Endothelial cell of umbilical vein (primary cell): Measurements from ENCODE around the gene SERPINF2. TPM values are rescaled to one million over a fixed set of nuclear protein-coding genes. Genes with fewer than 3 reads are reported as not detected.

Experiments
- BruUV-seq: library from RNA; stranded (reverse); fragments of 400-500 nt; replicated peaks from 2 replicates; lab custom pipeline; 2021; lab: Mats Ljungman, UMichigan
- CTCF ChIA-PET: fragments of 300-600, 350-600 bp; sonication (Branson Sonifier 250); formaldehyde crosslinking; loops from one replicate; lab custom pipeline; 2021; ENCODE audit warnings: antibody characterized with exemption, inconsistent platforms; lab: Charles Lee
- POLR2A ChIA-PET: fragments of 300-600, 350-600 bp; sonication (Branson Sonifier 250); formaldehyde crosslinking; loops from one replicate; lab custom pipeline; 2021; ENCODE audit warnings: antibody characterized with exemption, inconsistent platforms; lab: Charles Lee
- DNase-seq: peaks from one replicate; pipeline ENCODE4 v3.0.0-alpha.2; 2011; ENCODE audit warnings: low read depth, low spot score
- FAIRE-seq: peaks from 2 replicates; lab custom pipeline; 2011; peaks lifted over from hg19 to GRCh38; lab: Jason Lieb, UNC
- H2AFZ ChIP-seq: 2 replicates; pipeline ENCODE4 v1.6.0; 2012; ENCODE audit warnings: low read depth, low read length, control low read depth, inconsistent platforms
- H3K27ac ChIP-seq: 2 replicates; pipeline ENCODE4 v1.5.1; 2011; ENCODE audit warnings: low read depth, mild to moderate bottlenecking, control low read depth, low read length, moderate library complexity; ENCODE audit not compliant: insufficient read depth
- H3K27me3 ChIP-seq, 2 experiments: 2 replicates each; pipeline versions ENCODE4 v1.6.0 to v1.6.1; 2011; ENCODE audit warnings: low read length in 2 of 2, mixed read lengths in 1 of 2; ENCODE audit not compliant: control insufficient read depth in 2 of 2, insufficient read depth in 2 of 2
- H3K36me3 ChIP-seq, 2 experiments: 2 replicates in 1 of 2; 3 replicates in 1 of 2; pipeline ENCODE4 v1.5.1; 2011; ENCODE audit warnings: low read length in 2 of 2, mild to moderate bottlenecking in 1 of 2, moderate library complexity in 1 of 2; ENCODE audit not compliant: control insufficient read depth in 2 of 2, insufficient read depth in 2 of 2; ENCODE audit errors: extremely low read depth in 1 of 2
- H3K4me1 ChIP-seq: 3 replicates; pipeline ENCODE4 v1.5.1; 2011; ENCODE audit warnings: mild to moderate bottlenecking, low read length; ENCODE audit not compliant: control insufficient read depth, insufficient read depth; ENCODE audit errors: extremely low read depth
- H3K4me2 ChIP-seq: 2 replicates; pipeline ENCODE4 v1.6.1; 2011; ENCODE audit warnings: low read length, control low read depth, mixed read lengths; ENCODE audit not compliant: insufficient read depth
- H3K4me3 ChIP-seq, 3 experiments: fragments of 200-600 bp in 1 of 3; sonication (generic), shearing (Covaris generic) in 1 of 3; replicated peaks in 1 of 3; 2 replicates each; pipeline ENCODE4 v1.5.1; 2011 to 2016; ENCODE audit warnings: control low read depth in 3 of 3, low read length in 3 of 3, mild to moderate bottlenecking in 2 of 3, inconsistent platforms in 1 of 3, low read depth in 1 of 3, moderate library complexity in 1 of 3; ENCODE audit not compliant: insufficient read depth in 1 of 3
- H3K79me2 ChIP-seq: 2 replicates; pipeline ENCODE4 v1.6.0; 2012; ENCODE audit warnings: low read length, inconsistent platforms; ENCODE audit not compliant: control insufficient read depth, insufficient read depth
- H3K9ac ChIP-seq: replicated peaks from 2 replicates; pipeline ENCODE3; 2011; ENCODE audit warnings: low read length, control low read depth; ENCODE audit not compliant: insufficient read depth; ENCODE audit errors: extremely low read depth
- H3K9me1 ChIP-seq: replicated peaks from 3 replicates; pipeline ENCODE4 v1.6.0; 2011; ENCODE audit warnings: mild to moderate bottlenecking, low read length; ENCODE audit not compliant: control insufficient read depth, insufficient read depth; ENCODE audit errors: extremely low read depth
- H3K9me3 ChIP-seq: replicated peaks from 2 replicates; pipeline ENCODE4 v1.5.1; 2012; ENCODE audit warnings: low read length, inconsistent platforms; ENCODE audit not compliant: control insufficient read depth, insufficient read depth
- H4K20me1 ChIP-seq: replicated peaks from 2 replicates; pipeline ENCODE3; 2011; ENCODE audit warnings: mild to moderate bottlenecking, low read length; ENCODE audit not compliant: control insufficient read depth, insufficient read depth; ENCODE audit errors: extremely low read depth
- EZH2 ChIP-seq: IDR thresholded peaks from 2 replicates; pipeline ENCODE4 v1.6.1; 2012; ENCODE audit warnings: borderline replicate concordance, low read depth, mild to moderate bottlenecking, moderate library complexity, low read length, inconsistent platforms; ENCODE audit not compliant: severe bottlenecking
- FOS ChIP-seq: IDR thresholded peaks from 2 replicates; pipeline ENCODE4 v1.6.1; 2011; ENCODE audit warnings: mild to moderate bottlenecking, low read length, moderate library complexity, borderline replicate concordance; ENCODE audit not compliant: insufficient read depth
- GATA2 ChIP-seq: IDR thresholded peaks from 2 replicates; pipeline ENCODE4 v1.7.0; 2011; ENCODE audit warnings: low read depth, mild to moderate bottlenecking, moderate library complexity, mixed read lengths, low read length; ENCODE audit not compliant: insufficient read length, insufficient read depth
- JUN ChIP-seq: IDR thresholded peaks from 2 replicates; pipeline ENCODE4 v1.6.1; 2011; ENCODE audit warnings: borderline replicate concordance, low read depth; ENCODE audit not compliant: insufficient read length, insufficient read depth
- MYC ChIP-seq: IDR thresholded peaks from one replicate; pipeline ENCODE4 v1.6.1; 2011; ENCODE audit warnings: mild to moderate bottlenecking, low read depth, low read length
- POLR2A ChIP-seq: IDR thresholded peaks from 2 replicates; pipeline ENCODE4 v1.6.1; 2012; ENCODE audit warnings: low read depth, mild to moderate bottlenecking, control low read depth, low read length
- POLR2AphosphoS5 ChIP-seq: IDR thresholded peaks from 2 replicates; pipeline ENCODE4 v1.6.1; 2012; ENCODE audit warnings: low read depth, mild to moderate bottlenecking, control low read depth, low read length, moderate library complexity; ENCODE audit not compliant: insufficient read depth
- dilution Hi-C: fragments of 300-500 bp; cut with MboI; formaldehyde crosslinking; loops from one replicate; pipeline ENCODE4 v1.15.0; 2019; ENCODE audit warnings: low sequenced_read_pairs; ENCODE audit not compliant: extremely low pct_ligation_motif_present
- intact Hi-C: fragments of 100-400 bp; cut with micrococcal nuclease; formaldehyde crosslinking; loops from one replicate; pipeline ENCODE4 v1.10.0; 2022
- polyA plus RNA-seq, 4 experiments: library from polyadenylated mRNA; depleted of rRNA in 3 of 4; stranded (reverse) in 3 of 4; unstranded in 1 of 4; fragments of >200 nt; gene quantifications; 2 replicates each; pipeline versions ENCODE4 v1.2.1 to v1.2.3, GENCODE V29; 2011 to 2012; ENCODE audit warnings: missing spikeins in 1 of 4
- total RNA-seq: library from RNA; stranded (reverse); gene quantifications from 2 replicates; pipeline ENCODE4 v1.2.3, GENCODE V29; 2021
- TF ChIP-seq, protein P1 (sequence below), 2 donors: IDR thresholded peaks; 1 replicate in 1 of 2; 2 replicates in 1 of 2; pipeline ENCODE4 v1.5.1; 2011; ENCODE audit warnings: low read length in 2 of 2, mild to moderate bottlenecking in 2 of 2, moderate library complexity in 2 of 2, control low read depth in 1 of 2, inconsistent platforms in 1 of 2, low read depth in 1 of 2; ENCODE audit not compliant: insufficient read depth in 1 of 2; ENCODE audit errors: extremely low read depth in 1 of 2

The SERPINF2 gene
- total and polyA plus RNA-seq, 2 donors (not counting 3 experiments of a cell fraction or from before 2014, with no cell fraction given), result 0.03 TPM; not detected in 1

GRCh38 chr17:1773696-1774181 is 31.1 kb downstream of the SERPINF2 start:
- no peak overlapping the region for H3K27ac ChIP-seq
- H3K4me1 ChIP-seq, result no peaks in the 10 kb centered on the region
- no peaks in the 10 kb centered on the region for H3K9me1 ChIP-seq
- dilution Hi-C loops, result no loop called here
- no peaks in the 10 kb centered on the region for H3K79me2 ChIP-seq
- H3K4me2 ChIP-seq, result no peak overlapping the region
- no peaks in the 10 kb centered on the region for H3K9me3 ChIP-seq
- H2AFZ ChIP-seq, result no peak overlapping the region
- no peak overlapping the region for H3K9ac ChIP-seq
- CTCF ChIA-PET, result interaction anchor here (1.0 to 2.1 kb wide), 5 partner anchors 10 to 52 kb away, joined by 3 to 10 read pairs (median 4); partner anchors contain the start of gene WDR81
- no peaks in the 10 kb centered on the region for H3K27me3 ChIP-seq
- POLR2A ChIA-PET, result interaction anchor here (1.9 kb wide), 1 partner anchor 57 kb away, joined by 6 read pairs; no protein-coding TSS in a partner anchor
- H3K36me3 ChIP-seq, result no peaks in the 10 kb centered on the region
- FAIRE-seq (no peak), DNase-seq (no peak)
- intact Hi-C loops, result no loop called here
- BruUV-seq, result no TSS peak
- H4K20me1 ChIP-seq, result no peaks in the 10 kb centered on the region
- H3K4me3 ChIP-seq, result no peak overlapping the region
- TF ChIP-seq POLR2AphosphoS5, result no peak
- TF ChIP-seq, protein P1, sequence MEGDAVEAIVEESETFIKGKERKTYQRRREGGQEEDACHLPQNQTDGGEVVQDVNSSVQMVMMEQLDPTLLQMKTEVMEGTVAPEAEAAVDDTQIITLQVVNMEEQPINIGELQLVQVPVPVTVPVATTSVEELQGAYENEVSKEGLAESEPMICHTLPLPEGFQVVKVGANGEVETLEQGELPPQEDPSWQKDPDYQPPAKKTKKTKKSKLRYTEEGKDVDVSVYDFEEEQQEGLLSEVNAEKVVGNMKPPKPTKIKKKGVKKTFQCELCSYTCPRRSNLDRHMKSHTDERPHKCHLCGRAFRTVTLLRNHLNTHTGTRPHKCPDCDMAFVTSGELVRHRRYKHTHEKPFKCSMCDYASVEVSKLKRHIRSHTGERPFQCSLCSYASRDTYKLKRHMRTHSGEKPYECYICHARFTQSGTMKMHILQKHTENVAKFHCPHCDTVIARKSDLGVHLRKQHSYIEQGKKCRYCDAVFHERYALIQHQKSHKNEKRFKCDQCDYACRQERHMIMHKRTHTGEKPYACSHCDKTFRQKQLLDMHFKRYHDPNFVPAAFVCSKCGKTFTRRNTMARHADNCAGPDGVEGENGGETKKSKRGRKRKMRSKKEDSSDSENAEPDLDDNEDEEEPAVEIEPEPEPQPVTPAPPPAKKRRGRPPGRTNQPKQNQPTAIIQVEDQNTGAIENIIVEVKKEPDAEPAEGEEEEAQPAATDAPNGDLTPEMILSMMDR (IDR thresholded peaks at IDR 0.05; ENCODE audit: extremely low read depth in 1 of 2, insufficient read depth in 1 of 2, low read depth in 1 of 2, low read length in 2 of 2), result no peak

- Histone ChIP-seq H3K36me3 (no peaks in the 10 kb centered on the region), H4K20me1 (no peaks in the 10 kb centered on the region), H3K79me2 (no peaks in the 10 kb centered on the region), H2AFZ (no peak overlapping the region), H3K4me1 (peaks cover under 1% of the 10 kb centered on the region), H3K27me3 (no peaks in the 10 kb centered on the region), H3K9ac (no peak overlapping the region), H3K9me1 (no peaks in the 10 kb centered on the region), H3K27ac (no peak overlapping the region), H3K9me3 (no peaks in the 10 kb centered on the region), H3K4me2 (no peak overlapping the region), H3K4me3 (no peak overlapping the region)
- dilution Hi-C loops (no loop called here), intact Hi-C loops (no loop called here)
- ChIA-PET POLR2A (interaction anchor here (1.9 kb wide), 1 partner anchor 58 kb away, joined by 6 read pairs; no protein-coding TSS in a partner anchor), CTCF (interaction anchor here (1.4 to 2.1 kb wide), 3 partner anchors 9 to 53 kb away, joined by 4 to 10 read pairs (median 5); no protein-coding TSS in a partner anchor)
- no peak for DNase-seq
- BruUV-seq, result no TSS peak
- TF ChIP-seq GATA2 (no peak), EZH2 (no peak), POLR2AphosphoS5 (no peak), JUN (no peak), MYC (no peak), FOS (no peak), POLR2A (no peak)
- no peak for FAIRE-seq
Measured at GRCh38 chr17:1774390-1775176, 31.9 kb downstream of the SERPINF2 start.
